GM23338 (cell line): Measurements from ENCODE around the gene RAD50.

Experiments used
- CREB1 ChIP-seq: fragments of 250-450 bp; sonication (Bioruptor Pico); IDR thresholded peaks from 2 replicates; pipeline ENCODE4 v1.5.0; 2020; ENCODE audit warnings: low read depth, mild to moderate bottlenecking, moderate library complexity
- EZH2 ChIP-seq: fragments of 200-600 bp; sonication (generic); IDR thresholded peaks from one replicate; pipeline ENCODE4 v1.8.0; 2017; ENCODE audit warnings: antibody characterized with exemption, mild to moderate bottlenecking, low read depth; ENCODE audit not compliant: unreplicated experiment
- EZH2phosphoT487 ChIP-seq: fragments of 200-600 bp; sonication (generic); IDR thresholded peaks from one replicate; pipeline ENCODE4 v1.8.1; 2018; ENCODE audit warnings: antibody characterized with exemption; ENCODE audit not compliant: unreplicated experiment
- JUNB ChIP-seq: IDR thresholded peaks from one replicate; pipeline ENCODE4 v1.6.1; 2016; ENCODE audit warnings: antibody characterized with exemption; ENCODE audit not compliant: unreplicated experiment
- POLR2AphosphoS5 ChIP-seq: IDR thresholded peaks from 2 replicates; pipeline ENCODE4 v1.6.1; 2016; ENCODE audit warnings: antibody characterized with exemption, low read depth
- REST ChIP-seq: IDR thresholded peaks from one replicate; pipeline ENCODE4 v1.6.1; 2018; ENCODE audit warnings: antibody characterized with exemption; ENCODE audit not compliant: unreplicated experiment
- STAT1 ChIP-seq: IDR thresholded peaks from one replicate; pipeline ENCODE4 v1.6.1; 2016; ENCODE audit warnings: antibody characterized with exemption; ENCODE audit not compliant: unreplicated experiment
- ZNF331 ChIP-seq: fragments of 250-450 bp; sonication (Bioruptor Pico); IDR thresholded peaks from 2 replicates; pipeline ENCODE4 v1.5.0; 2020; ENCODE audit warnings: low read depth, mild to moderate bottlenecking, moderate library complexity
- TF ChIP-seq, protein P1 (sequence below), 2 experiments: fragments of 200-600 bp in 1 of 2; sonication (generic) in 1 of 2; conservative IDR thresholded peaks; 2 replicates each; pipeline versions ENCODE4 v1.5.1 to v1.6.1; 2016 to 2017; ENCODE audit warnings: antibody characterized with exemption in 2 of 2, low read depth in 2 of 2, mild to moderate bottlenecking in 2 of 2, moderate library complexity in 1 of 2
- TF ChIP-seq, protein P2 (sequence below): IDR thresholded peaks from 2 replicates; pipeline ENCODE4 v1.6.1; 2016; ENCODE audit warnings: antibody characterized with exemption
- TF ChIP-seq, protein P3 (sequence below): fragments of 250-450 bp; sonication (Bioruptor Pico); IDR thresholded peaks from 2 replicates; pipeline ENCODE4 v1.5.0; 2020; ENCODE audit warnings: mild to moderate bottlenecking, moderate library complexity

- TF ChIP-seq, protein P1, sequence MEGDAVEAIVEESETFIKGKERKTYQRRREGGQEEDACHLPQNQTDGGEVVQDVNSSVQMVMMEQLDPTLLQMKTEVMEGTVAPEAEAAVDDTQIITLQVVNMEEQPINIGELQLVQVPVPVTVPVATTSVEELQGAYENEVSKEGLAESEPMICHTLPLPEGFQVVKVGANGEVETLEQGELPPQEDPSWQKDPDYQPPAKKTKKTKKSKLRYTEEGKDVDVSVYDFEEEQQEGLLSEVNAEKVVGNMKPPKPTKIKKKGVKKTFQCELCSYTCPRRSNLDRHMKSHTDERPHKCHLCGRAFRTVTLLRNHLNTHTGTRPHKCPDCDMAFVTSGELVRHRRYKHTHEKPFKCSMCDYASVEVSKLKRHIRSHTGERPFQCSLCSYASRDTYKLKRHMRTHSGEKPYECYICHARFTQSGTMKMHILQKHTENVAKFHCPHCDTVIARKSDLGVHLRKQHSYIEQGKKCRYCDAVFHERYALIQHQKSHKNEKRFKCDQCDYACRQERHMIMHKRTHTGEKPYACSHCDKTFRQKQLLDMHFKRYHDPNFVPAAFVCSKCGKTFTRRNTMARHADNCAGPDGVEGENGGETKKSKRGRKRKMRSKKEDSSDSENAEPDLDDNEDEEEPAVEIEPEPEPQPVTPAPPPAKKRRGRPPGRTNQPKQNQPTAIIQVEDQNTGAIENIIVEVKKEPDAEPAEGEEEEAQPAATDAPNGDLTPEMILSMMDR (conservative IDR thresholded peaks at IDR 0.05; ENCODE audit: low read depth in 2 of 2) = no peak
- no peak for TF ChIP-seq EZH2
- no peak for TF ChIP-seq POLR2AphosphoS5
- TF ChIP-seq REST = no peak
- no peak for TF ChIP-seq CREB1 (CRISPR knock-in tag)
- no peak for TF ChIP-seq JUNB
- TF ChIP-seq EZH2phosphoT487 = no peak
- TF ChIP-seq STAT1 = no peak
- TF ChIP-seq ZNF331 (CRISPR knock-in tag) = no peak
- TF ChIP-seq, protein P2, sequence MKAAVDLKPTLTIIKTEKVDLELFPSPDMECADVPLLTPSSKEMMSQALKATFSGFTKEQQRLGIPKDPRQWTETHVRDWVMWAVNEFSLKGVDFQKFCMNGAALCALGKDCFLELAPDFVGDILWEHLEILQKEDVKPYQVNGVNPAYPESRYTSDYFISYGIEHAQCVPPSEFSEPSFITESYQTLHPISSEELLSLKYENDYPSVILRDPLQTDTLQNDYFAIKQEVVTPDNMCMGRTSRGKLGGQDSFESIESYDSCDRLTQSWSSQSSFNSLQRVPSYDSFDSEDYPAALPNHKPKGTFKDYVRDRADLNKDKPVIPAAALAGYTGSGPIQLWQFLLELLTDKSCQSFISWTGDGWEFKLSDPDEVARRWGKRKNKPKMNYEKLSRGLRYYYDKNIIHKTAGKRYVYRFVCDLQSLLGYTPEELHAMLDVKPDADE = no peak
- TF ChIP-seq, protein P3, sequence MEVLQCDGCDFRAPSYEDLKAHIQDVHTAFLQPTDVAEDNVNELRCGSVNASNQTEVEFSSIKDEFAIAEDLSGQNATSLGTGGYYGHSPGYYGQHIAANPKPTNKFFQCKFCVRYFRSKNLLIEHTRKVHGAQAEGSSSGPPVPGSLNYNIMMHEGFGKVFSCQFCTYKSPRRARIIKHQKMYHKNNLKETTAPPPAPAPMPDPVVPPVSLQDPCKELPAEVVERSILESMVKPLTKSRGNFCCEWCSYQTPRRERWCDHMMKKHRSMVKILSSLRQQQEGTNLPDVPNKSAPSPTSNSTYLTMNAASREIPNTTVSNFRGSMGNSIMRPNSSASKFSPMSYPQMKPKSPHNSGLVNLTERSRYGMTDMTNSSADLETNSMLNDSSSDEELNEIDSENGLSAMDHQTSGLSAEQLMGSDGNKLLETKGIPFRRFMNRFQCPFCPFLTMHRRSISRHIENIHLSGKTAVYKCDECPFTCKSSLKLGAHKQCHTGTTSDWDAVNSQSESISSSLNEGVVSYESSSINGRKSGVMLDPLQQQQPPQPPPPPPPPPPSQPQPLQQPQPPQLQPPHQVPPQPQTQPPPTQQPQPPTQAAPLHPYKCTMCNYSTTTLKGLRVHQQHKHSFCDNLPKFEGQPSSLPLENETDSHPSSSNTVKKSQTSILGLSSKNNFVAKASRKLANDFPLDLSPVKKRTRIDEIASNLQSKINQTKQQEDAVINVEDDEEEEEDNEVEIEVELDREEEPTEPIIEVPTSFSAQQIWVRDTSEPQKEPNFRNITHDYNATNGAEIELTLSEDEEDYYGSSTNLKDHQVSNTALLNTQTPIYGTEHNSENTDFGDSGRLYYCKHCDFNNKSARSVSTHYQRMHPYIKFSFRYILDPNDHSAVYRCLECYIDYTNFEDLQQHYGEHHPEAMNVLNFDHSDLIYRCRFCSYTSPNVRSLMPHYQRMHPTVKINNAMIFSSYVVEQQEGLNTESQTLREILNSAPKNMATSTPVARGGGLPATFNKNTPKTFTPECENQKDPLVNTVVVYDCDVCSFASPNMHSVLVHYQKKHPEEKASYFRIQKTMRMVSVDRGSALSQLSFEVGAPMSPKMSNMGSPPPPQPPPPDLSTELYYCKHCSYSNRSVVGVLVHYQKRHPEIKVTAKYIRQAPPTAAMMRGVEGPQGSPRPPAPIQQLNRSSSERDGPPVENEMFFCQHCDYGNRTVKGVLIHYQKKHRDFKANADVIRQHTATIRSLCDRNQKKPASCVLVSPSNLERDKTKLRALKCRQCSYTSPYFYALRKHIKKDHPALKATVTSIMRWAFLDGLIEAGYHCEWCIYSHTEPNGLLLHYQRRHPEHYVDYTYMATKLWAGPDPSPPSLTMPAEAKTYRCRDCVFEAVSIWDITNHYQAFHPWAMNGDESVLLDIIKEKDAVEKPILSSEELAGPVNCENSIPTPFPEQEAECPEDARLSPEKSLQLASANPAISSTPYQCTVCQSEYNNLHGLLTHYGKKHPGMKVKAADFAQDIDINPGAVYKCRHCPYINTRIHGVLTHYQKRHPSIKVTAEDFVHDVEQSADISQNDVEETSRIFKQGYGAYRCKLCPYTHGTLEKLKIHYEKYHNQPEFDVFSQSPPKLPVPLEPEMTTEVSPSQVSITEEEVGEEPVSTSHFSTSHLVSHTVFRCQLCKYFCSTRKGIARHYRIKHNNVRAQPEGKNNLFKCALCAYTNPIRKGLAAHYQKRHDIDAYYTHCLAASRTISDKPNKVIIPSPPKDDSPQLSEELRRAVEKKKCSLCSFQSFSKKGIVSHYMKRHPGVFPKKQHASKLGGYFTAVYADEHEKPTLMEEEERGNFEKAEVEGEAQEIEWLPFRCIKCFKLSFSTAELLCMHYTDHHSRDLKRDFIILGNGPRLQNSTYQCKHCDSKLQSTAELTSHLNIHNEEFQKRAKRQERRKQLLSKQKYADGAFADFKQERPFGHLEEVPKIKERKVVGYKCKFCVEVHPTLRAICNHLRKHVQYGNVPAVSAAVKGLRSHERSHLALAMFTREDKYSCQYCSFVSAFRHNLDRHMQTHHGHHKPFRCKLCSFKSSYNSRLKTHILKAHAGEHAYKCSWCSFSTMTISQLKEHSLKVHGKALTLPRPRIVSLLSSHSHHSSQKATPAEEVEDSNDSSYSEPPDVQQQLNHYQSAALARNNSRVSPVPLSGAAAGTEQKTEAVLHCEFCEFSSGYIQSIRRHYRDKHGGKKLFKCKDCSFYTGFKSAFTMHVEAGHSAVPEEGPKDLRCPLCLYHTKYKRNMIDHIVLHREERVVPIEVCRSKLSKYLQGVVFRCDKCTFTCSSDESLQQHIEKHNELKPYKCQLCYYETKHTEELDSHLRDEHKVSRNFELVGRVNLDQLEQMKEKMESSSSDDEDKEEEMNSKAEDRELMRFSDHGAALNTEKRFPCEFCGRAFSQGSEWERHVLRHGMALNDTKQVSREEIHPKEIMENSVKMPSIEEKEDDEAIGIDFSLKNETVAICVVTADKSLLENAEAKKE = no peak
These were observed 122.4 kb downstream of the RAD50 start for GRCh38 chr5:132679166-132679565.
